ENCODE measurements around the gene CALHM2.
"Not testable (repeated sequence)": the region's sequence is repeated elsewhere in the genome, so short reads cannot be mapped to it uniquely, and the experiment has no call there.

The CALHM2 gene

DNA sequence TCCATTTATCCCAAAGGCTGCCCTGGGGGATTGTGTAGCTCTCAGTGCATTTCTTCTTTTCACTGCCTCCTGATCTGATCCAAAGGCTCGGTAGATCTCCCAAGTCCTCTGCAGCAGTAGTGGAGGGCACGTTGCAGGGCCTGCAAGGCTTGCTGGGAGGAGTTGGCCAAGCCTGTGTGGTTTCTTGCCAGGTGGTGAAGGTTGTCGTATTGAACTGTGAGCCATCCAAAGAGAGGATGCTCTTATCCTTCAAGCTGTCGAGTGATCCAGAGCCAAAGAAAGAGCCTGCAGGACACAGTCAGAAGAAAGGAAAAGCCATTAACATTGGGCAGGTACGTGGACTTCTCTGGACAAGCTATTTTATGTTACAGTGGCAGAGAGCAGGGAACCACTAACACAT lies 34.6 kb downstream of the CALHM2 start:
- H3K4me3 ChIP-seq (ENCODE audit: low read length) = no peak overlapping the region
- TF ChIP-seq, protein P1, sequence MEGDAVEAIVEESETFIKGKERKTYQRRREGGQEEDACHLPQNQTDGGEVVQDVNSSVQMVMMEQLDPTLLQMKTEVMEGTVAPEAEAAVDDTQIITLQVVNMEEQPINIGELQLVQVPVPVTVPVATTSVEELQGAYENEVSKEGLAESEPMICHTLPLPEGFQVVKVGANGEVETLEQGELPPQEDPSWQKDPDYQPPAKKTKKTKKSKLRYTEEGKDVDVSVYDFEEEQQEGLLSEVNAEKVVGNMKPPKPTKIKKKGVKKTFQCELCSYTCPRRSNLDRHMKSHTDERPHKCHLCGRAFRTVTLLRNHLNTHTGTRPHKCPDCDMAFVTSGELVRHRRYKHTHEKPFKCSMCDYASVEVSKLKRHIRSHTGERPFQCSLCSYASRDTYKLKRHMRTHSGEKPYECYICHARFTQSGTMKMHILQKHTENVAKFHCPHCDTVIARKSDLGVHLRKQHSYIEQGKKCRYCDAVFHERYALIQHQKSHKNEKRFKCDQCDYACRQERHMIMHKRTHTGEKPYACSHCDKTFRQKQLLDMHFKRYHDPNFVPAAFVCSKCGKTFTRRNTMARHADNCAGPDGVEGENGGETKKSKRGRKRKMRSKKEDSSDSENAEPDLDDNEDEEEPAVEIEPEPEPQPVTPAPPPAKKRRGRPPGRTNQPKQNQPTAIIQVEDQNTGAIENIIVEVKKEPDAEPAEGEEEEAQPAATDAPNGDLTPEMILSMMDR (IDR thresholded peaks at IDR 0.05; ENCODE audit: insufficient read depth, low read depth, low read length, missing control alignments) = no peak
- DNase-seq (ENCODE audit: low read depth) = no peak

DNA sequence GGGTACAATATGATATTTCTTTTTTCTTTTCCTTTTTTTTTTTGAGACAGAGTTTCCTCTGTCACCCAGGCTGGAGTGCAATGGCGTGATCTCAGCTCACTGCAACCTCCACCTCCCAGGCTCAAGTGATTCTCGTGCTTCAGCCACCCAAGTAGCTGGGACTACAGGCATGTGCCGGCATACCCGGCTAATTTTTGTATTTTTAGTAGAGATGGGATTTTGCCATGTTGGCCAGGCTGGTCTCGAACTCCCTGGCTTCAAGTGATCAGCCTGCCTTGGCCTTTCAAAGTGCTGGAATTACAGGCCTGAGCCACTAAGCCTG lies 35.1 kb downstream of the CALHM2 start:
- H3K4me3 ChIP-seq (ENCODE audit: low read length); DNase-seq (ENCODE audit: low read depth): not testable (repeated sequence)

DNA sequence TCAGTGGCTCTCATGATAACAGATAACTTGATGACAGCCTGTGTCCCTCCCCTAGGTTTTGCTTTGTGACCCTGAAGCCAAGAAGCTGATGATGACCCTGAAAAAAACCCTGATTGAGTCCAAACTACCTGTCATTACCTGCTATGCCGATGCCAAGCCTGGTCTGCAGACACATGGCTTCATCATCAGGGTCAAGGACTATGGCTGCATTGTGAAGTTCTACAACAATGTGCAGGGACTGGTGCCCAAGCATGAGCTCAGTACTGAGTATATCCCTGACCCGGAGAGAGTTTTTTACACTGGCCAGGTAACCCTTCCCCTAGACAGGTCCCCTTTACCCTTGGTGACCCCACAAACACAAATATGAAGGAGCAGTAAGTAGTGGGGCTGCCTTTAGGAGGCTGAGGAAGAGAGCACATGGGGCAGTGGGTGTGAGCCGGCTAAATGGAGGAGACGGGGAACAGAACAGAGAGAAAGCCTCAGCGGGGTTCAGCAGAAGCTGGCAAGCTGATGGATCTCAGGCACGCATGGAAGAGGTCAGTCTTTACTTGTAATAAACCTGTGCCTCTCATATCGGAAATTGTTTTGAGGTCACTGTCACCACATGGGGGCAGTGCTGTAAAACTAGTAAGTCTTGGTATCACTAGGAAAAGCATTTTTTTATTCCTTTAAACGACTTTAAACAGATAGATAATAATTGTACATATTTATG lies 35.6 kb downstream of the CALHM2 start:
- DNase-seq (ENCODE audit: low read depth) = peak; percentile 60
- TF ChIP-seq, protein P1 (IDR thresholded peaks at IDR 0.05; ENCODE audit: insufficient read depth, low read depth, low read length, missing control alignments) = peak; percentile 52
- no peak overlapping the region for H3K4me3 ChIP-seq (ENCODE audit: low read length)

DNA sequence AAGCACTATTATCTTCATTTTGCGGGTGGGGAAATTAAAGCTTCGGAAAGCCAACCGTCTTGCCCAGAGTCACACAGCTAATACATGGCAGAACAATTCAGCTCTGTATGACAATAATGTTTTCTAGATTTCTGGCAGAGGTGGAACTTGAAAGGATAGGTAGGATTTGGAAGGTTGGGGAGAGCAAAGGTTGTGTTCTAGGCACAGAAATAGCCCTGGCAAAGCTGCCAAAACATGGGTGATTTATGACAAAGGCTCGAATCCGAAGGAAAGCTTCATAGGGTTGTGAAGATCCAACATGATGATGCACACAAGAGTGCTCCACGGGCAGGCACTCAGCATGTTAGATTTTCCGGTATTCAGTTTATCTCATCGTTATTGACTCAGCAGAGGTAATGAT lies 36.6 kb downstream of the CALHM2 start:
- TF ChIP-seq, protein P1 (IDR thresholded peaks at IDR 0.05; ENCODE audit: insufficient read depth, low read depth, low read length, missing control alignments) = no peak
- H3K4me3 ChIP-seq (ENCODE audit: low read length) = no peak overlapping the region
- no peak for DNase-seq (ENCODE audit: low read depth)

DNA sequence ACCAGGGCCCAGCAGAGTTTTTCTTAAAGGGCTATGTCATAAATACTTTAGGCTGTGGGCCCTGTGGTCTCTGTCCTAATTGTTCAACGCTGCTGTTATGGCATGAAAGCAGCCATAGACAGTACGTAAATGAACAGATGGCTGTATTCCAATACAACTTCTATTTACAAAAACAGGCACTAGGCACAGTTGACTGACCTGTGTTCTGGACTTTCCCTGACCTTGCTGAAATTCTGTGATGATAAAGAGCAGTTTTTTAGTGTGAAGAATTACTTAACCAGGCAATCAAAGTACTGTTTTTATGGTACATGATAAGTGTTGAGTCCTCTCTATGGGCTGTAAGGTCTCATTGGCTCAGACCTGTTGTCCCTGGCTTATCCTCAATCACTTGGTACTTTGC lies 38.6 kb downstream of the CALHM2 start:
- TF ChIP-seq, protein P1 (IDR thresholded peaks at IDR 0.05; ENCODE audit: insufficient read depth, low read depth, low read length, missing control alignments) = no peak
- no peak for DNase-seq (ENCODE audit: low read depth)
- H3K4me3 ChIP-seq (ENCODE audit: low read length) = no peak overlapping the region

DNA sequence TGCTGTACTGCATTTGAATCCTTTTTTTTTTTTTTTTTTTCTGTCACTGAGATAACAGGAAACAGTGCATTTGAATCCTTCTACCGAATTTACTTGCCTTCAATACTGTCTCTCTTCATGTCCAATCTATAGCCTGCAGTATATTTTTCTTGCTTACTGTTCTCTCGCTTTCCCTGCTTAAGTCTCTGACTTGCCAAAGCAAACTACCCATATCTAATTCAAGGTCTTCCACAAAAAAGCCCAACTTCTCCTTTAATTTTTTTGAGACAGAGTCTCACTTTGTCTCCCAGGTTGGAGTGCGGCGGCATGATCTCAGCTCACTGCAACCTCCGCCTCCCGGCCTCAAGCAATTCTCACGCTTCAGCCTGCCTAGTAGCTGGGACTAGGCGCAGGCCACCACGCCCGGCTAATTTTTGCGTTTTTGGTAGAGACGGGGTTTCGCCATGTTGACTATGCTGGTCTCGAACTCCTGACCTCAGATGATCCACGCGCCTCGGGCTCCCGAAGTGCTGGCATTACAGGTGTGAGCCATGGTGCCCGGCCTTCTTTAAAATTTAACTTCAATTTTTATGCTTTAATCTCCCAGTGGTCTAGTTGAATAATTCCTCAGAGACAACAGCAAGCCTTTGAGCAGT lies 54.9 kb downstream of the CALHM2 start:
- H3K4me3 ChIP-seq (ENCODE audit: low read length) = peak overlapping the region; percentile 99
- TF ChIP-seq, protein P1 (IDR thresholded peaks at IDR 0.05; ENCODE audit: insufficient read depth, low read depth, low read length, missing control alignments) = no peak

DNA sequence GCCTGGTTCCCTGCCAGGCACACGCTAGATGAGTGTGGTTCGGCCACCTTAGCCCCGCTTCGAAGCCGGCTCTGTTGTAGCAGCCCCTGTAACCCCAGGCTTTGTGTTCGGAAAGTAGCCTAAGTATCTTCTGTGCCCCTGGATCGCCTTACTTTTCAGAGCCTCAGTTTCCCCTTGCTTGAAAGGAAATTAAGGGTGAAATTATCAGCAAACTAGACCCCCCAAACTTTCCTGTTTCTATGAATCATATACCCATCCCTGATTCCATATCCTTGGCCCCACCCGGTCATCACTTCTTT lies 55.4 kb downstream of the CALHM2 start:
- peak; percentile 6 for DNase-seq (ENCODE audit: low read depth)
- H3K4me3 ChIP-seq (ENCODE audit: low read length) = peak overlapping the region; percentile 99
- TF ChIP-seq, protein P1 (IDR thresholded peaks at IDR 0.05; ENCODE audit: insufficient read depth, low read depth, low read length, missing control alignments) = no peak

More for the DNA sequence above, 54.9 kb downstream of the CALHM2 start:
- peak; percentile 51 for DNase-seq (ENCODE audit: low read depth)

All from epithelial cell of esophagus (primary cell).